OCI-LY7 (cell line): ENCODE measurements around the gene CALHM2. TPM values are rescaled to one million over a fixed set of nuclear protein-coding genes. Genes with fewer than 3 reads are reported as not detected.

Experiments used
- BruUV-seq: library from RNA; stranded (reverse); fragments of 400-500 nt; replicated peaks from 2 replicates; lab custom pipeline; 2021; lab: Mats Ljungman, UMichigan
- CTCF ChIA-PET: fragments of 300-600 bp; sonication (Branson Sonifier 250); formaldehyde crosslinking; loops from one replicate; lab custom pipeline; 2022; ENCODE audit warnings: antibody characterized with exemption; ENCODE audit not compliant: unreplicated experiment; lab: Charles Lee
- POLR2A ChIA-PET: fragments of 300-600 bp; sonication (Branson Sonifier 250); formaldehyde crosslinking; loops from one replicate; lab custom pipeline; 2022; ENCODE audit warnings: antibody characterized with exemption; lab: Charles Lee
- DNase-seq: peaks from one replicate; pipeline ENCODE4 v3.0.0-alpha.2; 2015; ENCODE audit warnings: low spot score
- H2AFZ ChIP-seq: fragments of 200-600 bp; sonication (generic), shearing (Covaris generic); 2 replicates; pipeline ENCODE4 v1.6.1; 2014; ENCODE audit warnings: mild to moderate bottlenecking, antibody characterized with exemption, low read length, moderate library complexity
- H3K27ac ChIP-seq: fragments of 200-600 bp; sonication (generic); 2 replicates; pipeline ENCODE4 v1.5.1; 2014; ENCODE audit warnings: mixed run types, low read depth, mild to moderate bottlenecking, moderate library complexity, low read length, inconsistent platforms; ENCODE audit not compliant: poor library complexity, severe bottlenecking
- H3K36me3 ChIP-seq: fragments of 200-600 bp; sonication (generic); 2 replicates; pipeline ENCODE4 v1.6.1; 2014; ENCODE audit warnings: mild to moderate bottlenecking, antibody characterized with exemption, low read length, moderate library complexity, mixed read lengths; ENCODE audit not compliant: insufficient read depth
- H3K4me1 ChIP-seq: fragments of 200-600 bp; sonication (generic); 2 replicates; pipeline ENCODE4 v1.5.1; 2014; ENCODE audit warnings: mild to moderate bottlenecking, low read length; ENCODE audit not compliant: insufficient read depth, poor library complexity, severe bottlenecking
- H3K4me2 ChIP-seq: fragments of 200-600 bp; sonication (generic); 2 replicates; pipeline ENCODE4 v1.6.1; 2014; ENCODE audit warnings: mild to moderate bottlenecking, low read length
- H3K4me3 ChIP-seq: fragments of 200-600 bp; sonication (generic); 2 replicates; pipeline ENCODE4 v1.5.1; 2014; ENCODE audit warnings: mild to moderate bottlenecking, low read depth, low read length; ENCODE audit not compliant: poor library complexity, severe bottlenecking
- H3K79me2 ChIP-seq: fragments of 200-600 bp; sonication (generic); 2 replicates; pipeline ENCODE4 v1.6.1; 2016; ENCODE audit warnings: low read depth, mild to moderate bottlenecking, low read length, moderate library complexity, mixed read lengths; ENCODE audit not compliant: insufficient read depth
- H3K9me2 ChIP-seq: fragments of 200-600 bp; sonication (generic); 2 replicates; pipeline ENCODE4 v1.6.1; 2016; ENCODE audit warnings: mild to moderate bottlenecking, low read length, mixed read lengths; ENCODE audit not compliant: insufficient read depth
- H3K9me3 ChIP-seq: fragments of 200-600 bp; sonication (generic); 2 replicates; pipeline ENCODE4 v1.6.1; 2014; ENCODE audit warnings: mild to moderate bottlenecking, mixed run types, low read length, mixed read lengths
- H4K20me1 ChIP-seq: fragments of 200-600 bp; sonication (generic); 2 replicates; pipeline ENCODE4 v1.6.1; 2014; ENCODE audit warnings: mild to moderate bottlenecking, antibody characterized with exemption, low read length, moderate library complexity, mixed read lengths; ENCODE audit not compliant: insufficient read depth
- EZH2phosphoT487 ChIP-seq: fragments of 200-600 bp; sonication (generic); IDR thresholded peaks from 2 replicates; pipeline ENCODE4 v1.6.1; 2018; ENCODE audit warnings: low read depth, borderline replicate concordance, mild to moderate bottlenecking, mixed run types, antibody characterized with exemption, low read length, moderate library complexity, mixed read lengths
- intact Hi-C: fragments of 100-400 bp; cut with micrococcal nuclease; formaldehyde crosslinking; loops from one replicate; pipeline ENCODE4 v1.10.0; 2022; ENCODE audit not compliant: unreplicated experiment
- total RNA-seq, 2 experiments: library from RNA; depleted of rRNA in 1 of 2; stranded (reverse); fragments of >200 nt in 1 of 2; shearing (Covaris generic) in 1 of 2; gene quantifications; 2 replicates each; pipeline ENCODE4 v1.2.3, GENCODE V29; 2014 to 2022
- TF ChIP-seq, protein P1 (sequence below): fragments of 200-600 bp; sonication (generic); conservative IDR thresholded peaks from 2 replicates; pipeline ENCODE4 v1.5.1; 2014; ENCODE audit warnings: mild to moderate bottlenecking, antibody characterized with exemption, low read length, moderate library complexity, mixed read lengths

Gene CALHM2
- total RNA-seq, 2 experiments from 2014 or later: not detected

DNA sequence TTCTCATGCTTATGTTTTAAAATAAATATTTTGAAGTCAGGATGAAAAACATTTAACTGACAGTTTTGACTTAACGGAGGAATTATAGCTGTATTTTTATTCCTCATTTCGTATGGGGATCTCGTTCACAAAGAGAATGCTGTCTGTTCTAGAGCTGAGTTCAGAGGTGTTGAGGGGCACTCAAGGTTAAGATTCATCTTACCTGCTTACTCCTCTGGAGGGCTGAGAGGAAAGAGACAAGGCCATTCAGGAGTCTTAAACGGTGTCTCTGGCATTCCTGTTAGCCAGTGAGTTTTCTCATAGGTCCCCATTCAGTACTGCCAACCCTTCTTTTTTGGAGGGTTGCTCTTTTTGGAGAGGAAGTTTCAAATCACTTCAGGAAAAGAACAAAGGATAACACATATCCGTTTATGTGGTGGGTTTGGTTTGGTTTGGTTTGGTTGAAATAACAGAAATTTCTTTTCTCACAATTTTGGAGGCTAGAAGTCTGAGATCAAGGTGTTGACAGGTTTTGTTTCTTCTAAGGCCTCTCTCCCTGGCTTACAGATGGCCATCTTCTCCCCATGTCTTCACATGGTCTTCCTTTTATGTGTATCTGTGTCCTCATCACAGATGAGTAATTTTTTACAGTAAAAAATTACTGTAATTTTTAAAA, 23.1 kb downstream of the CALHM2 start:
- TF ChIP-seq, protein P1, sequence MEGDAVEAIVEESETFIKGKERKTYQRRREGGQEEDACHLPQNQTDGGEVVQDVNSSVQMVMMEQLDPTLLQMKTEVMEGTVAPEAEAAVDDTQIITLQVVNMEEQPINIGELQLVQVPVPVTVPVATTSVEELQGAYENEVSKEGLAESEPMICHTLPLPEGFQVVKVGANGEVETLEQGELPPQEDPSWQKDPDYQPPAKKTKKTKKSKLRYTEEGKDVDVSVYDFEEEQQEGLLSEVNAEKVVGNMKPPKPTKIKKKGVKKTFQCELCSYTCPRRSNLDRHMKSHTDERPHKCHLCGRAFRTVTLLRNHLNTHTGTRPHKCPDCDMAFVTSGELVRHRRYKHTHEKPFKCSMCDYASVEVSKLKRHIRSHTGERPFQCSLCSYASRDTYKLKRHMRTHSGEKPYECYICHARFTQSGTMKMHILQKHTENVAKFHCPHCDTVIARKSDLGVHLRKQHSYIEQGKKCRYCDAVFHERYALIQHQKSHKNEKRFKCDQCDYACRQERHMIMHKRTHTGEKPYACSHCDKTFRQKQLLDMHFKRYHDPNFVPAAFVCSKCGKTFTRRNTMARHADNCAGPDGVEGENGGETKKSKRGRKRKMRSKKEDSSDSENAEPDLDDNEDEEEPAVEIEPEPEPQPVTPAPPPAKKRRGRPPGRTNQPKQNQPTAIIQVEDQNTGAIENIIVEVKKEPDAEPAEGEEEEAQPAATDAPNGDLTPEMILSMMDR: no peak
- no peak for TF ChIP-seq EZH2phosphoT487
- Histone ChIP-seq H3K4me2 (no peak overlapping the region), H3K79me2 (no peaks in the 10 kb centered on the region), H4K20me1 (no peaks in the 10 kb centered on the region), H3K9me2 (no peaks in the 10 kb centered on the region), H3K4me1 (no peaks in the 10 kb centered on the region), H3K9me3 (no peaks in the 10 kb centered on the region), H2AFZ (no peak overlapping the region), H3K27ac (no peak overlapping the region), H3K4me3 (no peak overlapping the region), H3K36me3 (peaks cover 98% of the 10 kb centered on the region)
- CTCF ChIA-PET: no interaction called here
- POLR2A ChIA-PET: interaction anchor here (0.6 to 1.1 kb wide), 2 partner anchors 56 to 77 kb away, joined by 3 read pairs; no protein-coding TSS in a partner anchor
- intact Hi-C loops: no loop called here
- BruUV-seq: no TSS peak
- no peak for DNase-seq

DNA sequence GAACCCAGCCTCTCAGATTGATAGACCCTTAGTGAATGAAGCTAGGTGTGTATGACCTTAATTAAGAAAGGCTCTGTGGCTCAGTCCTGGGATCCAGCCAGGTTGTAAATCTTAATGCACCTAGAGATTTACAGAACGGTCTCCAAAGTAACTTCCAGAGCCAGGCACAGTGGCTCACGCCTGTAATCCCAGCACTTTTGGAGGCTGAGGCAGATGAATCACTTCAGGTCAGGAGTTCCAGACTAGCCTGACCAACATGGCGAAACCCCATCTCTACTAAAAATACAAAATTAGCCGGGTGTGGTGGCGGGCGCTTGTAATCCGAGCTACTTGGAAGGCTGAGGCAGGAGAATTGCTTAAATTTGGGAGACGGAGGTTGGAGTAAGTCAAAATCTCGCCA, 24.3 kb downstream of the CALHM2 start:
- Histone ChIP-seq H3K4me3 (no peak overlapping the region), H3K36me3 (peaks cover 98% of the 10 kb centered on the region), H3K4me2 (no peak overlapping the region), H4K20me1 (no peaks in the 10 kb centered on the region), H3K4me1 (no peaks in the 10 kb centered on the region), H3K9me3 (no peaks in the 10 kb centered on the region), H3K79me2 (no peaks in the 10 kb centered on the region), H3K9me2 (no peaks in the 10 kb centered on the region), H2AFZ (no peak overlapping the region), H3K27ac (no peak overlapping the region)
- CTCF ChIA-PET: no interaction called here
- POLR2A ChIA-PET: interaction anchor here (1.1 kb wide), 1 partner anchor 58 kb away, joined by 3 read pairs; no protein-coding TSS in a partner anchor
- DNase-seq: no peak
- BruUV-seq: no TSS peak
- TF ChIP-seq, protein P1: no peak
- no peak for TF ChIP-seq EZH2phosphoT487
- intact Hi-C loops: loop anchor here (2.0 kb wide), 1 partner anchor 25 kb away; the partner anchor contains the start of gene CALHM2

DNA sequence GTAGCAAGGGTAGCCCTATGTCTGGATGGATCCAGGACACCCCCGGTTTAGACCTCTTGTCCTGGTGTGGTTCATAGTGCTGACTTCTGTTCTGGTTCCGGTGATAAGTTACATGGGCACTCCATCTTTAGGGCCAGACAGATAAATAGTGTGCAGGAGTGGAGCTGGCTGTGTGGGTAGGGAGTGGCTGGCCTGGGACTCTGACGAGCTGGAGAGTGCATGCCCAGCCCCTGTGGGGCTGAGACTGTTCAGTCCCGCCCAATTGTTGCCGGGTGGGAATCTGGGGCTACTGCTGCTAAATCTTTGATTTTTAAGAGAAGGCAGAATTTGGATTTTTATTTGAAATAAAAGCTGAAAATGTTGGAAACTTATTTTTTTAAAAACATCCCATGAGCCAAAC, 28.4 kb downstream of the CALHM2 start:
- Histone ChIP-seq H3K79me2 (no peaks in the 10 kb centered on the region), H4K20me1 (no peaks in the 10 kb centered on the region), H3K27ac (no peak overlapping the region), H3K36me3 (peaks cover 94% of the 10 kb centered on the region), H3K4me2 (no peak overlapping the region), H3K9me3 (no peaks in the 10 kb centered on the region), H3K4me1 (no peaks in the 10 kb centered on the region), H3K9me2 (no peaks in the 10 kb centered on the region), H3K4me3 (no peak overlapping the region), H2AFZ (no peak overlapping the region)
- CTCF ChIA-PET: no interaction called here
- no peak for DNase-seq
- intact Hi-C loops: no loop called here
- BruUV-seq: no TSS peak
- TF ChIP-seq, protein P1: no peak
- TF ChIP-seq EZH2phosphoT487: no peak
- POLR2A ChIA-PET: no interaction called here
